H9 (cell line): ENCODE data around the gene CHKB. TPM values are rescaled to one million over a fixed set of nuclear protein-coding genes. Genes with fewer than 3 reads are reported as not detected.

Experiments
- DNase-seq: peaks from one replicate; pipeline ENCODE4 v3.0.0-alpha.2; 2017
- H2AFZ ChIP-seq: one replicate; pipeline ENCODE4 v1.6.1; 2013; ENCODE audit warnings: mild to moderate bottlenecking, low read length, control low read depth, moderate library complexity
- H2AK5ac ChIP-seq: 2 replicates; pipeline ENCODE4 v1.6.1; 2013; ENCODE audit warnings: low read length, control low read depth, mixed read lengths; ENCODE audit not compliant: insufficient read length
- H2BK120ac ChIP-seq: one replicate; pipeline ENCODE4 v1.6.1; 2013; ENCODE audit warnings: low read depth, mild to moderate bottlenecking, low read length, control low read depth, inconsistent platforms; ENCODE audit not compliant: poor library complexity, severe bottlenecking
- H2BK12ac ChIP-seq: 2 replicates; pipeline ENCODE4 v1.6.1; 2013; ENCODE audit warnings: low read length, control low read depth, mixed read lengths, low read depth; ENCODE audit not compliant: insufficient read length
- H2BK15ac ChIP-seq: 2 replicates; pipeline ENCODE4 v1.6.1; 2013; ENCODE audit warnings: low read depth, low read length, control low read depth
- H2BK20ac ChIP-seq: one replicate; pipeline ENCODE4 v1.6.1; 2013; ENCODE audit warnings: low read depth, mild to moderate bottlenecking, low read length, control low read depth, inconsistent platforms; ENCODE audit not compliant: poor library complexity, severe bottlenecking
- H2BK5ac ChIP-seq: 2 replicates; pipeline ENCODE4 v1.6.1; 2013; ENCODE audit warnings: low read length, control low read depth, mixed read lengths; ENCODE audit not compliant: insufficient read length
- H3K14ac ChIP-seq: 2 replicates; pipeline ENCODE4 v1.6.1; 2013; ENCODE audit warnings: low read length, control low read depth; ENCODE audit not compliant: insufficient read depth
- H3K18ac ChIP-seq: 2 replicates; pipeline ENCODE4 v1.6.1; 2013; ENCODE audit warnings: low read depth, mild to moderate bottlenecking, mixed read lengths, low read length, control low read depth; ENCODE audit not compliant: insufficient read length
- H3K23ac ChIP-seq: 2 replicates; pipeline ENCODE4 v1.6.1; 2013; ENCODE audit warnings: low read length, control low read depth, mixed read lengths, low read depth; ENCODE audit not compliant: insufficient read length
- H3K23me2 ChIP-seq: 2 replicates; pipeline ENCODE4 v1.6.1; 2013; ENCODE audit warnings: low read depth, mild to moderate bottlenecking, mixed read lengths, low read length, control low read depth; ENCODE audit not compliant: insufficient read length, poor library complexity, severe bottlenecking
- H3K27ac ChIP-seq: 2 replicates; pipeline ENCODE4 v1.5.1; 2013; ENCODE audit warnings: low read length, control low read depth, mixed read lengths, low read depth; ENCODE audit not compliant: insufficient read length
- H3K27me3 ChIP-seq: 2 replicates; pipeline ENCODE4 v1.6.1; 2013; ENCODE audit warnings: low read length, control low read depth, inconsistent platforms; ENCODE audit not compliant: insufficient read depth
- H3K4ac ChIP-seq: 2 replicates; pipeline ENCODE4 v1.6.1; 2013; ENCODE audit warnings: low read depth, mild to moderate bottlenecking, control low read depth, inconsistent platforms, low read length, moderate library complexity
- H3K4me1 ChIP-seq: 2 replicates; pipeline ENCODE4 v1.6.1; 2013; ENCODE audit warnings: low read length, control low read depth, inconsistent platforms; ENCODE audit not compliant: insufficient read depth
- H3K4me2 ChIP-seq: 2 replicates; pipeline ENCODE4 v1.6.1; 2013; ENCODE audit warnings: low read length, control low read depth, mixed read lengths; ENCODE audit not compliant: insufficient read length, insufficient read depth
- H3K56ac ChIP-seq: 2 replicates; pipeline ENCODE4 v1.6.1; 2013; ENCODE audit warnings: low read depth, mild to moderate bottlenecking, mixed read lengths, low read length, control low read depth; ENCODE audit not compliant: insufficient read length
- H3K79me1 ChIP-seq: 2 replicates; pipeline ENCODE4 v1.6.1; 2013; ENCODE audit warnings: low read depth, mild to moderate bottlenecking, moderate library complexity, low read length, control low read depth, inconsistent platforms; ENCODE audit not compliant: insufficient read depth, poor library complexity, severe bottlenecking
- H3K79me2 ChIP-seq: 2 replicates; pipeline ENCODE4 v1.6.1; 2013; ENCODE audit warnings: low read length, control low read depth, inconsistent platforms; ENCODE audit not compliant: insufficient read depth
- H3K9ac ChIP-seq: 2 replicates; pipeline ENCODE4 v1.6.1; 2013; ENCODE audit warnings: low read length, control low read depth, mixed read lengths; ENCODE audit not compliant: insufficient read length; ENCODE audit errors: extremely low read depth
- H3K9me3 ChIP-seq: one replicate; pipeline ENCODE4 v1.6.1; 2013; ENCODE audit warnings: low read depth, low read length, inconsistent platforms; ENCODE audit not compliant: control insufficient read depth
- H3T11ph ChIP-seq: one replicate; pipeline ENCODE4 v1.6.1; 2013; ENCODE audit warnings: mild to moderate bottlenecking, low read length, control low read depth, inconsistent platforms
- H4K20me1 ChIP-seq: one replicate; pipeline ENCODE4 v1.6.1; 2013; ENCODE audit not compliant: control insufficient read depth, insufficient read length, insufficient read depth
- H4K5ac ChIP-seq: 2 replicates; pipeline ENCODE4 v1.6.1; 2013; ENCODE audit warnings: low read depth, mild to moderate bottlenecking, mixed read lengths, low read length, control low read depth; ENCODE audit not compliant: insufficient read length
- H4K8ac ChIP-seq: replicated peaks from 2 replicates; pipeline ENCODE4 v1.6.1; 2013; ENCODE audit warnings: low read length, control low read depth, mixed read lengths, low read depth; ENCODE audit not compliant: insufficient read length
- H4K91ac ChIP-seq: 2 replicates; pipeline ENCODE4 v1.6.1; 2013; ENCODE audit warnings: low read depth, mild to moderate bottlenecking, moderate library complexity, mixed read lengths, low read length, control low read depth; ENCODE audit not compliant: insufficient read length
- H3K27ac Mint-ChIP-seq, 3 experiments: 2 replicates in 2 of 3; 3 replicates in 1 of 3; pipeline ENCODE4 v1.8.0; 2020 to 2021; ENCODE audit warnings: mixed read lengths in 3 of 3, mild to moderate bottlenecking in 1 of 3, moderate library complexity in 1 of 3
- H3K27me3 Mint-ChIP-seq: 2 replicates; pipeline ENCODE4 v1.8.0; 2021; ENCODE audit warnings: low read depth, mild to moderate bottlenecking, moderate library complexity, mixed read lengths
- H3K36me3 Mint-ChIP-seq, 3 experiments: 2 replicates in 2 of 3; 3 replicates in 1 of 3; pipeline ENCODE4 v1.8.0; 2020 to 2021; ENCODE audit warnings: low read depth in 3 of 3, mixed read lengths in 3 of 3; ENCODE audit not compliant: insufficient read depth in 1 of 3
- H3K4me1 Mint-ChIP-seq, 2 experiments: 2 replicates each; pipeline ENCODE4 v1.8.0; 2020; ENCODE audit warnings: mixed read lengths in 2 of 2
- H3K4me3 Mint-ChIP-seq, 2 experiments: 2 replicates in 1 of 2; 3 replicates in 1 of 2; pipeline ENCODE4 v1.8.0; 2020 to 2021; ENCODE audit warnings: mild to moderate bottlenecking in 2 of 2, mixed read lengths in 2 of 2, moderate library complexity in 1 of 2
- H3K9me3 Mint-ChIP-seq, 2 experiments: 2 replicates in 1 of 2; 3 replicates in 1 of 2; pipeline ENCODE4 v1.8.0; 2020; ENCODE audit warnings: mild to moderate bottlenecking in 2 of 2, mixed read lengths in 2 of 2, moderate library complexity in 1 of 2
- WGBS: extraction: QIAGEN DNeasy Blood & Tissue Kit; methylation state at CpG from one replicate; pipeline ENCODE4 v1.1.7; 2013; ENCODE audit warnings: missing lambda C conversion rate, low lambda C conversion rate, mixed read lengths; ENCODE audit not compliant: insufficient read length; ENCODE audit errors: extremely low coverage; 5-methylcytosine and 5-hydroxymethylcytosine counted together
- total RNA-seq: library from RNA; stranded (reverse); gene quantifications from 2 replicates; pipeline ENCODE4 v1.2.1, GENCODE V29; 2021
- TF ChIP-seq, protein P1 (sequence below): fragments of 200-600 bp; sonication (generic); conservative IDR thresholded peaks from 3 replicates; pipeline ENCODE4 v1.8.0; 2021; ENCODE audit warnings: antibody characterized with exemption, mild to moderate bottlenecking

The CHKB gene
- total RNA-seq, 1 experiment from 2014 or later = 64.9 TPM

DNA sequence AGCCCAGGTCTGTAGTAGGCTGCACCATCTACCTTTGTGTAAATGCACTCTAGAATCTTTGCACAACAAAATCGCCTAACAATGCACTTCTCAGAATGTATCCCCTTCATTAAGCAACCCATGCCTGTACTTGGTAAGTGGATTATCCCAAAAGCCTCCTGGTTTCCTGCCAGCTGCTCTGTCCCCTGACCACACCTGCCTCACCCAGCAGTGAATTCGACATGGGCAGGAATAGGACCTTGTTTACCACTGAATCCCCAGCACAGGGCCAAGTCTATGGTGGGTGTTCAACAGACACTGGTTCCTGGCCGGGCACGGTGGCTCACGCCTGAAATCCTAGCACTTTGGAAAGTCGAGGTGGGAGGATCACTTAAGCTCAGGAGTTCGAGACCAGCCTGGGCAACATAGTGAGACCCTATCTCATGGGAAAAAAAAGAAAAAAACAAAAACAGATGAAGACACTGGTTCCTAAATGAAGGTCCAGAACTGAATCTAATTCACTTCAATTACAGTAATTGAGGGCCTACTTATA, 14.9 kb downstream of the CHKB start:
- Histone ChIP-seq H3K79me2 (no peaks in the 10 kb centered on the region), H4K8ac (no peak overlapping the region), H4K20me1 (no peaks in the 10 kb centered on the region), H2AK5ac (no peak overlapping the region), H4K91ac (no peak overlapping the region), H3K23ac (no peak overlapping the region), H3K4me1 (no peaks in the 10 kb centered on the region), H3K4me2 (no peak overlapping the region), H2BK15ac (no peak overlapping the region), H2AFZ (no peak overlapping the region), H3K9ac (no peak overlapping the region), H2BK120ac (no peak overlapping the region), H2BK20ac (no peak overlapping the region), H2BK5ac (no peak overlapping the region), H3K9me3 (no peaks in the 10 kb centered on the region), H3K4ac (no peak overlapping the region), H3K23me2 (no peaks in the 10 kb centered on the region), H3K18ac (no peak overlapping the region), H3K79me1 (no peaks in the 10 kb centered on the region), H3K56ac (no peak overlapping the region), H3K27ac (no peak overlapping the region), H2BK12ac (no peak overlapping the region), H3K14ac (no peak overlapping the region), H4K5ac (no peak overlapping the region), H3T11ph (no peak overlapping the region), H3K27me3 (no peaks in the 10 kb centered on the region)
- H3K4me1 Mint-ChIP-seq = peaks cover 5 to 6% of the 10 kb centered on the region in 2 experiments; a peak in 3 of 4 replicates
- H3K4me3 Mint-ChIP-seq = no peak overlapping the region
- no peaks in the 10 kb centered on the region for H3K9me3 Mint-ChIP-seq
- H3K36me3 Mint-ChIP-seq = peaks cover 13 to 52% (median 49%) of the 10 kb centered on the region in 3 experiments; a peak in 6 of 7 replicates
- TF ChIP-seq, protein P1, sequence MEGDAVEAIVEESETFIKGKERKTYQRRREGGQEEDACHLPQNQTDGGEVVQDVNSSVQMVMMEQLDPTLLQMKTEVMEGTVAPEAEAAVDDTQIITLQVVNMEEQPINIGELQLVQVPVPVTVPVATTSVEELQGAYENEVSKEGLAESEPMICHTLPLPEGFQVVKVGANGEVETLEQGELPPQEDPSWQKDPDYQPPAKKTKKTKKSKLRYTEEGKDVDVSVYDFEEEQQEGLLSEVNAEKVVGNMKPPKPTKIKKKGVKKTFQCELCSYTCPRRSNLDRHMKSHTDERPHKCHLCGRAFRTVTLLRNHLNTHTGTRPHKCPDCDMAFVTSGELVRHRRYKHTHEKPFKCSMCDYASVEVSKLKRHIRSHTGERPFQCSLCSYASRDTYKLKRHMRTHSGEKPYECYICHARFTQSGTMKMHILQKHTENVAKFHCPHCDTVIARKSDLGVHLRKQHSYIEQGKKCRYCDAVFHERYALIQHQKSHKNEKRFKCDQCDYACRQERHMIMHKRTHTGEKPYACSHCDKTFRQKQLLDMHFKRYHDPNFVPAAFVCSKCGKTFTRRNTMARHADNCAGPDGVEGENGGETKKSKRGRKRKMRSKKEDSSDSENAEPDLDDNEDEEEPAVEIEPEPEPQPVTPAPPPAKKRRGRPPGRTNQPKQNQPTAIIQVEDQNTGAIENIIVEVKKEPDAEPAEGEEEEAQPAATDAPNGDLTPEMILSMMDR = no peak
- H3K27me3 Mint-ChIP-seq = peaks cover 15% of the 10 kb centered on the region
- DNase-seq = no peak
- WGBS = no CpG with 5 or more reads among the region's 7 CpGs
- H3K27ac Mint-ChIP-seq = peak overlapping the region in 1 of 3 experiments; percentile 53; a peak in 1 of 7 replicates
